Inferior parietal cortex (tissue), 1 donor: ENCODE data around the gene RAD23B.
A peak's percentile ranks its signal among the peaks of the same experiment; 100 is the strongest.
"Not testable (repeated sequence)": the region's sequence is repeated elsewhere in the genome, so short reads cannot be mapped to it uniquely, and the experiment has no call there.

Source experiments
- DNase-seq: peaks from one replicate; pipeline ENCODE4 v3.0.0-alpha.2; 2016; ENCODE audit errors: extremely low spot score

Gene RAD23B

GRCh38 chr9:107282759-107283622, at the start of gene RAD23B:
TSS of gene RAD23B (plus strand) at chr9:107283279. CDS start at chr9:107283630, 351 bp downstream.
- DNase-seq = peak; percentile 98

GRCh38 chr9:107235765-107236442, 47.2 kb upstream of the RAD23B start:
- DNase-seq = no peak

DNA sequence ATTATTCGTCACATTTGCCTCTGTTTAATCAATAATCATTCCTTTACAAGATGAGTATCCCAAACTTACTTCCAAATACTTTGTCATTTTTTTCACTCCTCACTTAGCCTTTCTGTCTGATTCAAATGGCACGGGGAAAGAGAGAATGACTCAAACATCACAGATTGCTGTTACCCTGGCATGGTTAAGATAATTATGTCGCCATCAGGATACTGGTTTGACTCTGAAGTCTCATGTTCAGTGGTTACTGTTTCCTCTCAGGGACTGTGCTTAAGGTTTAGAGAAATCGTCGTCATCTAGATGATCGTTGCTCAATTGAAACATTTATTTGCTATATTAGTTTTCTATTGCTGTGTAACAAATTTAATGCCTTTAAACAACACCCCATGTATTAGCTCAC, 45.2 kb upstream of the RAD23B start:
- no peak for DNase-seq

GRCh38 chr9:107239474-107239873, 43.6 kb upstream of the RAD23B start:
- DNase-seq = no peak

DNA sequence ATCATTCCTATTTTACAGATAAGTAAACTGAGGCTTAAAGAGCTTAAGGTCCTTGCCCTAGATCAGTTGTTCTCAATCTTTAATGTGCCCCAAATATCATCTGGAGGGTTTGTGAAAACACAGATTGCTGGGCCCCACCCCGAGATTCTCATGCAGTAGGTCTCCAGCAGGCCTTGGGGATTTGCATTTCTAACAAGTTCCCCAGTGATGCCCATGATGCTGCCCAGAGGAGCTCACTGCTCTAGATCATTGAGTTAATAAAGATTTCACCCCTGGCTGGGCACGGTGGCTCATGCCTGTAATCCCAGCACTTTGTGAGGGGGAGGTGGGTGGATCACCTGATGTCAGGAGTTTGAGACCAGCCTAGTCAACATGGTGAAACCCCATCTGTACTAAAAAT, 42.8 kb upstream of the RAD23B start:
- DNase-seq = no peak

GRCh38 chr9:107242073-107243030, 40.7 kb upstream of the RAD23B start:
- no peak for DNase-seq

GRCh38 chr9:107243742-107244141, 39.3 kb upstream of the RAD23B start:
- DNase-seq = no peak

DNA sequence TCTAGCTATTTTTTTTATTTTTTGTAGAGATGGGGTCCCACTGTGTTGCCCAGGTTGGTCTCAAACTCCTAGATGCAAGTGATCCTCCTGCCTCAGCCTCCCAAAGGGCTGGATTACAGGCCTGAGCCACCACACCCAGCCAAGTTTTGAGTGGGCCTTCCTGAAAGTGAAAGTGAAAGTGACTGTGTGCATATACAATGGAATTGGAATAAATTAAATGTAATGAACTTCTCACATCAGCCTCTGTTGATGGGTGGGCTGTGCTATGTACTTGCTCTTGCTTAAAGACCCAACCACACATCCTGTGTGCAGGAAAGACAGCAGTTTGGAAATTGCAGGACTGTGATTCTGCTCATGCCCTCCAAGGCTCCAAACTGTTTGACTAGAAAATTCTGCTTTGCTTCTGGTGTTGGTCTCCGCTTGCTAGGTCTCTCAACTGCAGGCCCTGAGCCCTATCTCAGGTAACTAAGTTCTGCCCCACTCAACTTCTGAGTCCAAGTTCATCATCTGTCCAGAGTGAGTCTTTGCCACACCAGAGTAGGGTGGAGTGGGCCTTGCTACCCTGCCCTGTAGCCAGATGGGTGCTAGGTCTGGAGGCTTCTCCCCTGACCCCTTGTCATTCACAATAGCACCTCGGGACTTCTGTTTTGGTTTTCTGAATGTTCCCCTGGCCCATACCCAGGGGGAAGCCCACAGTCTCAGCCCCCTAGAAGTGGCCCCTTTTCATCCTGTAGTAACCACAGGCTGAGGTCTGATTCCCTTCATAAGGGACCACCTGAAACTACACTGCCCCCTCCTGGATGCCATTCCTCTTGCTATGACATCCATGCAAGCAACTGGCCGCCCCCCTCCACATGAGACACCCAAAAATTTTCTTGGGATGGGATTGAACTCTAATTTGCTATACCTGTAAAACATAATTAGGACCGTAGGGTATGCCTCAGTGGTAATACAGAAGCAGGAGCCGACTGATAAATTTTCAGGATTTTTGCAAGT, 36.5 kb upstream of the RAD23B start:
- DNase-seq = no peak

DNA sequence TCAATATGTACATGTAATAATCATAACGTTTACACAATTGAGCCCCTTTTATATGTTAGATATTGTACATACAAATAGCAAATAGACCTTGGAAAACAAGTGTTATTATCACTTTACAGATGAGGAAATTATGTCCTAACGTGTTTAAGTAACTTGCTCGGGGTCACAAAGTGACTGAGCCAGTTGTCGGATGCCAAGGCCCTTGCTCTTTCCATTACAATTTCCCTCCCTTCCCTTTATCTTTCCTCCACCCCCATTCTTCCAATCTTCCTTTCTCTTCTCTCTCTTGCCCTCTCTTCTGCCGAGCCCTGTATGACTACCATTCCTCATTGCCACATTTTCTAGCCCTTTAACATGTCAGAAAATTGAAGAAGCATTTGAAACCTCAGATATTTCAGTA, 34.4 kb upstream of the RAD23B start:
- no peak for DNase-seq

DNA sequence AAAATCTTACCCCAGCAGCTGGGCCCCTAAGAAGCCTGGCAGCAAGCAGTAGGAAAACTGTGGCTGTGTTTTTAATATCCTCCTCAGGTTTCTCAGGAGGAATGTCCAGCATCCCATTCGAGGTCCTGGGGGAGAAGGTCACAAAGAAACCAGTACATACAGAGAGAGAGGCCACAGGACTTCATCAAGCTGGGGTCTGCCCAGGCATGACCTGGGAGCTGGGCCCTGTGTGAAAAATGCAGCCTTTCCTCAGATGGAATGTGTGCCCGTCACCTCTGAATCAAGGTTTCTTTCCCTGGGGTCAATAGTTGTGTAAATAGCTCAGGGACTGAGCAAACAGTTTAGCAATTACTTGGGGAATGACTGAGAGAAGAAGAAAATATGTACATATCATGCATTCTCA, 33.9 kb upstream of the RAD23B start:
- DNase-seq = no peak

GRCh38 chr9:107249665-107250285, 33.3 kb upstream of the RAD23B start:
- no peak for DNase-seq

DNA sequence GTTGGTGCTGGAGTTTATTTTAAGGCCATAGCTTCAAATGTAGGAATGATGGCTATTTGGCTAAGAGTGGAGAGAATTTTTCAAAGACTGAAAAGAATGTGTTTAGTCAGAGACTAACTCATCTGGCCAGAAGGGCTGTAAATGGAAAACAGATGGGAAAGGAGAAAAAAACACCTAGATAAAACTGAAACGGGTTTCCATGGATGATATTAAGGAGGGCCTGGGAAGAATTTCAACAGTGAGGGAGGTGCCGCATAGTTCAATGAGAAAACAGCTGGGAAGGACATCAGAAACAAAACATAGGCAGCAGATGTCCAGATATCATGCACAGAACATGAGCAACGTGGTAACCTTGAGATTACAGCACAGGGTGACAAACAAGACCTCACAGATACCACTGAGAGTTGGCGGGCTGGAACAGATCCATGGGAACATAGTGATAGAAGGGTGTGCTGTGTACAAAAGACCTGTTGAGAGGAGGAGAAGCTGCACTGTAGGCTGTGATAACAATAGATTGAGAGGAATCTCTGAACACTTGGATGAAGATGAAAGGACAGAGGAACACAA, 31.2 kb upstream of the RAD23B start:
- peak; percentile 29 for DNase-seq

DNA sequence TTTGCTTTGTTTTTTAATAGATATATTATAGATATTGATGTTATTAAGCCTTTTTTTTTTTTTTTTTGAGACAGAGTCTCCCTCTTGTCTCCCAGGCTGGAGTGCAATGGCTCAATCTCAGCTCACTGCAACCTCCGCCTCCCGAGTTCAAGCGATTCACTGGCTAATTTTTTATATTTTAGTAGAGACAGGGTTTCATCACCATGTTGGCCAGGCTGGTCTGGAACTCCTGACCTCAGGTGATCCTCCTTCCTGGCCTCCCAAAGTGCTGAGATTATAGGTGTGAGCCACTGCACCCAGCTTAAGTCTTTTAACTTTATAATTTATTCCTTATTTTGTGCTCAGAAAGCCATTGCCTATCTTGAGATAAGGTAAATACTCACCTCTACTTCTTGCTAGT, 24.2 kb upstream of the RAD23B start:
- no peak for DNase-seq

GRCh38 chr9:107259751-107260313, 23.2 kb upstream of the RAD23B start:
- DNase-seq = not testable (repeated sequence)

DNA sequence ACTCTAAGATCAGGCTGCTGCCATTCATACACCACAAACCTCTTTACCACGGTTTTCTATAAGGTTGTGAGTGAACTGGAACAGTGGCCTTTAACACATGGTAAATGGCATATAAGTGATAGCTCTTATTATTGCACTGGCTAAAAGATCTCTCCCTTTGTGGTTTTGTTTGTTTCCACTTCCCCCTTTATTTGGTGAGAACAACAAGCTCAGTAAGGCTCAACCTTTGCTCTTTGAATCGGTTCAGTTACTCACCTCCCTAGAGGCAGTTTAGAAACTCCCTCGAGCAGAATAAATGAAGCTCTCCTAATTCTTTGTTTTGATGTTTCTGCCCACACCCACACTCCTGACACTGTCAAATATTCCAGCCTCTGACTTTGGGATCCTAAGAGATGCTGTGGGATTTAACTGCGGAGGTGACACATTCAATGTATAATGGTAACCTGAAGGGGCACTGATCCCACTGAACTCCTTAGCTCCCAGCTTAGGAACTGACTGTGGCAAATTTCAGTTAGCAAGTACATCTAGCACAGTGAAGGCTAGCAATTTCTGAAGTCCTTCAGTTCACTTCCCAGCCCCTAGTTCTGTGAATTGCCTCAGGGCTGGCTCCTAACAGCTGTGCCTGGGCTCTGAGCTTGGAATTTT, 22.5 kb upstream of the RAD23B start:
- DNase-seq = no peak

DNA sequence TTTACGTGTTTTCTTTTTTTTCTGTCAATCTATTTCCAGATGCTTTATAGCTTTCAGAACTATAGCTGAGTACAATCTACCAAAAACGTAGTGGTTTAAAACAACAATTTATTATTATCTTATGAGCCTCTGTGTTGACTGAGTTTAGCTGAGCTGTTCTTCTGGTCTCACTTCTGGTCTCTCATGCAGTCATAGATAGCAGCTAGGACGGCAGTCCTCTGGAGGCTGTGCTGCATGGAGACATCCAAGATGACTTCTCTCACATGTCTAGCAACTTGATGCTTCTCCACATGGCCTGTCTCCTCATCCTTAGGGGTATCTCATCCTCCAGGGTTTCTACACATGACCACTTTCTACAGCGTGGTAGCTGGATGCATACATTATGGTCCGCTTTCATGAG, 22.0 kb upstream of the RAD23B start:
- no peak for DNase-seq

DNA sequence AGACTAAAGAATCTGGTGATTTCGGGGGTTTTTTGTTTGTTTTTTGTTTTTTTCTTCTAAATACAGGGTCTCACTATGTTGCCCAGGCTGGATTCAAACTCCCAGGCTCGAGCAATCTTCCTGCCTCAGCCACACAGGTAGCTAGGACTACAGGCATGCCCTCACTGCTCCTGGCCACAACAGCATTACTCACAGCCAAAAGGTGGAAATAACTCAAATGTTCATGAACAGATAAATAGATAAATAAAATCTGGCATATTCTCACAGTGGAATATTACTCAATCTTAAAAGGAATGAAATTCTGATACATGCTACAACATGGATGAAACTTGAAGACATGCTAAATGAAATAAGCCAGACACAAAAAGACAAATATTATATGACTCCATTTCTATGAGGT, 19.8 kb upstream of the RAD23B start:
- DNase-seq = no peak

DNA sequence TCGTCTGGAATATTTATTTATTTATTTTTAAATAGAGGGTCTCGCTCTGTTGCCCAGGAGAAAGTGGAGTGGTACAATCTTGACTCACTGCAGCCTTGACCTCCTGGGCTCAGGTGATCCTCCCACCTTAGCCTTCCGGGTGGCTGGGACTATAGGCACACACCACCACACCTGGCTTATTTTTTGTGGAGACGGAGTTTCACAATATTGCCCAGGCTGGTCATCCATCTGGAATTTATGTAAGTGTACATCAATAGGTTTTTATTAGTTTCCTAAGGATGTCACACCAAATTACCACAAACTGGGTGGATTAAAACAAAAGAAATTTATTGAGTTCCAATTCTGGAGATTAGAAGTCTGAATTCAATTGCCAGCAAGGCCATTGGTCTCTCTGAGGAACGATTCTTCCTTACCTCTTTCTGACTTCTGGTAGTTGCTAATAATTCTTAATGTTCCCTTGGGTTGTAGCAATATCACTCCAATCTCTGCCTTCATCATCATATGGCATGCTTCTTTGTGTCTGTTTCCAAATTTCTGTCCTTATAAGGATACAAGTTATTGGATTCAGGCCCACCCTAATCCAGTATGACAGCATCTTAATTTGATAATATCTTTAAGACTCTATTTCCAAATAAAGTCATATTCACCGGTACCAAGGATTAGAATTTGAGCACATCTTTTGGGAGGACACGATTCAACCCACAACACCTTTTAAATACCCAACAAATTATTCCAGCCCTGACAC, 16.3 kb upstream of the RAD23B start:
- DNase-seq = no peak
